NCI-H1417 treated with DMSO at 0.1 percent for 48 hours (cell line): ENCODE measurements around the gene RAB3B.
"Not testable (repeated sequence)": the region's sequence is repeated elsewhere in the genome, so short reads cannot be mapped to it uniquely, and the experiment has no call there.

ENCODE experiments used
- DNase-seq: peaks from one replicate; lab custom pipeline; 2025; lab: John Stamatoyannopoulos, UW

RAB3B gene

DNA sequence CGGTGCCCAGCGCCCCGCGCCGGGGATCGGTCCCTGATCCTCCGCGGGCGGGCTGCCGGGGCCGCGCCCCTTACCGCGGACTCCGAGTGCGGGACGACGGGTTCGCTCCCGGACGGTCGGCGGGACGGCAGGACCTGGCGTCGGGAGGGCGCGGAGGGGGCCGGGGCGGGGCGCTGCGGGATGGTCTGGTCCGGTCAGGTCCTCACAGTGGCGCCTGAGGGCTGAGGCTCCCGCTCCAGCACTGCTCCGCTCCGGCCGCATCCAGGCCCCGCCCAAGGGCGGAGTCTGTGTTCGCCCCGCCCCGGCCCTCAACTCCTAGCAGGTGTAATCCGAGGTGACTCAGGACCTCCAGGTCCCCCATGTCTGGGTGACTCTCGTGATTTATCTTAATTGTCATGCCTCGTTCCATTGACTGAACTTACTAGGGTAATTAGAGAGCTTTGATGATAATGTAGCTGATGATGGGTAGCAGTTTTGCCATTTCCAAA lies at the start of gene RAB3B:
RAB3B (minus strand) TSS at position 223 of the 488 bp plus-strand sequence. CDS start 13,583 bp downstream, outside the sequence.
- peak; percentile 18 for DNase-seq

DNA sequence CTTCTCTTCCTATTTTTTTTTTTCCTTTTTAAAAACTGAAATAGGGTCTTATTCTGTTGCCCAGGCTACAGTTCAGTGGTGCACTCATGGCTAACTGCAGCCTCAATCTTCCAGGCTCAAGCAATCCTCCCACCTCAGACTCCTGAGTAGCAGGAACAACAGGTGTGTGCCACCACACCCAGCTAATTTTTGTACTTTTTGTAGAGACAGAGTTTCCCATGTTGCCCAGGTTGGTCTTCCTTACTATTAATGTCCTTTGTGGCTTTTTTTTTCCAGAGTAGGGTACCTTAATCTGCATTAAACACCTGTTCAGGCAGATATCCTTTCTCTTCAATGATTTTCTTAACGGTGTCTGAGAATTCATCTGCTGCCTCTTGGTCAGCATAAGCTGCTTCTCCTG lies 47.4 kb upstream of the RAB3B start:
- no peak for DNase-seq

GRCh38 chr1:52037402-52037814 lies 46.9 kb upstream of the RAB3B start:
- no peak for DNase-seq

DNA sequence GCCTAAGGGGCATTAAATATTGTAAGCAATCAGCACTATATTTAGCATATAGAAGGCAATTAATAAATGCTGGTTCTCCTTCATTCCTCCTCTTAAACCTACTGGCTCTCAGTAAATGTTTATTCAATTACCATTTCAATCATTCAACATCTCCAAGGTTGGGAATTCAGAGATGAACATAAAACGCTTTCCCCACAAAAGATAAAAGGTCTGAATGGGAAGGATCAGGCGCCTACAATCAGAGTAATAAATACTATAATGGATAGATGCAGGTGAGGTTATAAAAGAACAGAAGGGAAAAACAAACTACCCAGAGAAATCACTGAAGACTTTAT lies 43.5 kb upstream of the RAB3B start:
- DNase-seq = no peak

DNA sequence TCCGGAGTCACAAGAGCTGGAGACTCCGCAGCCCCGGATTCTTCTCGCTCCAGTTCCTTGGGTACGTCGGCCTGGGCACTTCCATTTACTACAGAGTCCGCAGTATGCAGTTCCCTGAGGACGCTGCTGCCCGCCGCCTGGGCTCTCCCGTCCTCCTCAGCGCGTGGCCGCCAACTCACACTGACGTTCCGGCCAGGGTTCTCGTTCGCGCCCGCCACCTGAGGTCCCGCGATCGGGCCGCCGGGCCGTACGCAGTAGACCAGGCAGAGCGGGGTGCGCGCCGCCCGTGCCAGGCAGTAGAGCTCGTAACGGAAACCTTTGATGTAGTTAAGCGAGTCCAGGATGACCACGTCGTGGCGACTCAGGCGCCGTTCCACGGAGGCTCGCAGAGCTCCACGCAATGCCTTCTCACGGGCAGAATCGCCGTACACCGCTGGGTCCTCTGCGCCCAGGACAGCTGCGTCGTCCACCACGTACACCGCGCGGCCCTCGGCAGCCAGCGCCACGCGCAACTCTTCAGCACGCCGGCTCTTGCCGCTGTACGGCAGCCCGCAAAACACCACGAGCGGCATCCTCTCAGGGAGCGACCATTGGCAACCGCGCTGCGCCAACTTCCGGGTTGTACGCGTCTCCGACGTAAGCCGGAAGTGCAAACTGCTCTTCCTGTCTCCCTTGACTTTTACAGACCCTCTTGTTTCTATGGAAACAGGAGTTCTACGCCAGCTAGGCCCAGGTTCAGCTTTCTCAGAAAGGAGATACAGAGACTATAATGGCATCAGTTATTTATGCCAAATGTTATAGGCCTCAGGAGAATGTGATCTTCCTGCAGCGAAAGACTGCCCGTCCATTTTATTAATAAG lies 42.9 kb upstream of the RAB3B start, which contains the start of gene KTI12:
KTI12 (minus strand) TSS at position 621 of the 860 bp plus-strand sequence; CDS start at position 572, 49 bp downstream.
- peak; percentile 49 for DNase-seq

DNA sequence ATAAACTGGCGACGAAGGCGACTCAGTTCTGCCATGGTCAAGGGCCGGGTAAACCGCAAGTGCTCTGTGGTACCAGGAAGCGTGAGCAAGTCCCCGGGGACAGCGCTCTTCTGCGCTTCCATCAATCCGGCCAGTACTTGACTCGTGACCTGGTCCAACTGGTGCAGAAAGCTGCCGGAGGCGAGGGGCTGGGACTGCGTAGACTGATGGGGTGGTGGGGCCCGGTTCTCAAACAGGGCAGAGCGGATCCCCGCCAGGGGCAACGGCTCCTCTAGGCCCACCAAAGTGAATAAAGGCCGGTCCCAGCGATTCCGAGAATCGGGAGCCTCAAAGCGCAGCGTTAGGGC lies 42.3 kb upstream of the RAB3B start:
- DNase-seq = no peak

- no peak for DNase-seq
Measured at GRCh38 chr1:52032124-52032784, 41.8 kb upstream of the RAB3B start.

GRCh38 chr1:52028839-52029238 lies 38.3 kb upstream of the RAB3B start:
- DNase-seq = not testable (repeated sequence)

GRCh38 chr1:52028328-52028727 lies 37.8 kb upstream of the RAB3B start:
- DNase-seq = no peak

GRCh38 chr1:52026278-52026677 lies 35.8 kb upstream of the RAB3B start:
- DNase-seq = no peak

- DNase-seq = no peak
Measured at GRCh38 chr1:52022133-52022532, 31.6 kb upstream of the RAB3B start.

- no peak for DNase-seq
Measured at GRCh38 chr1:52008071-52008809, 17.7 kb upstream of the RAB3B start.

DNA sequence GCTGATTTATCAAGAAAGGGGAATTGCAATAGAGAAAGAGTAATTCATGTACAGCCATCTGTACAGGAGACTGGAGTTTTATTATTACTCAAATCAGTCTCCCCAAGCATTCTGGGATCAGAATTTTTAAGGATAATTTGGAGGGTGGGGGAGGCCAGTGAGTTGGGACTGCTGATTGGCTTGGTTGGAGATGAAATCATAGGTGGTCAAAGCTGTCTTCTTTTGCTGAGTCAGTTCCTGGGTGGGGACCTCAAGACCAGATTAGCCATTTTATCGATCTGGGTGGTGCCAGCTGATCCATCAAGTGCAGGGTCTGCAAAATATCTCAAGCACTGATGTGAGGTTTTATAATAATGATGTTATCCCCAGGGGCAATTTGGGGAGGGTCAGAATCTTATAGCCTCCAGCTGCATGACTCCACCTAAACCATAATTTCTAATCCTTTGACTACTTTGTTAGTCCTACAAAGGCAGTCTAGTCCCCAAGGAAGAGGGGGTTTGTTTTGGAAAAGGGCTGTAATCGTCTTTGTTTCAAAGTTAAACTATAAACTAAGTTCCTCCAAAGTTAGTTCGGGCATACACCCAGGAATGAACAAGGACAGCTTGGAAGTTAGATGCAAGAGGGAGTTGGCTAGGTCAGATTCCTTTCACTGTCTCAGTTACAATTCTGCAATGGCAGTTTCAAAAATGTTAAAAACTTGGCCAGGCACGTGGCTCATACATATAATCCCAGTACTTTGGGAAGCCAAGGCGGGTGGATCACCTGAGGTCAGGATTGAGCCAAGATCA lies 16.9 kb upstream of the RAB3B start:
- DNase-seq = no peak

DNA sequence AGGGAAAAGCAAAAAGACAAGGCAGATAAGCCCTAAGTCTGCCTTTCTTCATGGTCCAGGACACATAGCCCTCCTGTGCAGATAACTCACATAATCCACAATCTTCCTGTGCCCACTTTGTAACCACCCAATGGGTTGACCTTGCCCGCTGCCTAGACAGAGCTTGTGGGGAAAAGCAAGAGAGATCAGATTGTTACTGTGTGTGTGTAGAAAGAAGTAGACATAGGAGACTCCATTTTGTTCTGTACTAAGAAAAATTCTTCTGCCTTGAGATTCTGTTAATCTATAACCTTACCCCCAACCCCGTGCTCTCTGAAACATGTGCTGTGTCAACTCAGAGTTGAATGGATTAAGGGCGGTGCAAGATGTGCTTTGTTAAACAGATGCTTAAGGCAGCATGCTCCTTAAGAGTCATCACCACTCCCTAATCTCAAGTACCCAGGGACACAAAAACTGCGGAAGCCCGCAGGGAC lies 15.6 kb upstream of the RAB3B start:
- DNase-seq = not testable (repeated sequence)

GRCh38 chr1:52005548-52005947 lies 15.0 kb upstream of the RAB3B start:
- DNase-seq = not testable (repeated sequence)

DNA sequence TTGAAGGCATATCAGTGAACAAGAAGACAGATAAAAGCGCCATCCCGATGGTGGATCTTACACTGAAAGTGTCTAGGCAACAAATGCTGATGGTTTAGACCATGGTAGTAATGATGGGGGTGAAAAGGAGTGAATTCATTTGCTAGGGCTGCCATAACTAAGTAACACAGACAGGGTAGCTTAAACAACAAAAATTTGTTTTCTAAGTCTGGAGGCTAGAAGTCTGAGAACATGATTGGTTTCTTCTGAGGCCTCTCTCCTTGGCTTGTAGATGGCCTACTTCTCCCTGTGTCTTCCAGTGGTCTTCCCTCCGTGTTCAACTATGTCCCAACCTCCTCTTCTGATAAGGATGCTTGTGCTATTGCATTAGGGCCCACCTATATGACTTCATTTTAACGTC lies 13.4 kb upstream of the RAB3B start:
- DNase-seq = no peak

- peak; percentile 55 for DNase-seq
Measured at GRCh38 chr1:52002038-52002917, 11.8 kb upstream of the RAB3B start.

DNA sequence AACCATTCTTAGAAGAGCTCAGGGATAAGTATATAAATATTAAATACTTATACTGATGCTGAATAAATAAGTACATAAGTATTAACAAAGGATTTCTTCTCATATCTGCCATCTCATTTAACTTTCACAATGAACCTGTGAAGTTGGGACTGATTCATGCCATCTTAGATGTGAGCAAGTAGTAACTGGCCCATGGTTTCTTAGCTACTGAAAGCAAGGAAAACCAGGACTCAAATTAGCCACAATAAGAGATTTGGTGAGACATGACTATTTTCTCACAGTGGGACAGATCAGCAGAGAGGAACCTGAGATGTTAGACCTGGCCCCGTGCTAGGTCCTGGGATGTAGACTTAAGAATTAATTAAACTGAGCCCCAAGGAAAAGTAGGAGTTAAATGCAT lies 8.2 kb upstream of the RAB3B start:
- DNase-seq = no peak

- no peak for DNase-seq
Measured at GRCh38 chr1:51997974-51998382, 7.5 kb upstream of the RAB3B start.
